ENCODE measurements around the gene SMIM35.
"Not testable (repeated sequence)": the region's sequence is repeated elsewhere in the genome, so short reads cannot be mapped to it uniquely, and the experiment has no call there.

Gene SMIM35

GRCh38 chr11:117992620-117993019 lies 94.1 kb downstream of the SMIM35 start:
- peak overlapping the region; percentile 31 for H3K4me3 Mint-ChIP-seq
- peaks cover 93% of the 10 kb centered on the region for H3K36me3 Mint-ChIP-seq (ENCODE audit: low read depth)
- H3K27me3 Mint-ChIP-seq: no peaks in the 10 kb centered on the region
- peak overlapping the region; percentile 61 for H3K27ac Mint-ChIP-seq
- H3K9me3 Mint-ChIP-seq: peaks cover 3% of the 10 kb centered on the region
- peaks cover 89% of the 10 kb centered on the region for H3K4me1 Mint-ChIP-seq (ENCODE audit: low read depth)

GRCh38 chr11:117992136-117992535 lies 94.6 kb downstream of the SMIM35 start:
- Mint-ChIP-seq H3K9me3 (no peaks in the 10 kb centered on the region), H3K27ac (no peak overlapping the region), H3K4me1 (ENCODE audit: low read depth) (peaks cover 89% of the 10 kb centered on the region), H3K4me3 (peak overlapping the region; percentile 9), H3K27me3 (no peaks in the 10 kb centered on the region), H3K36me3 (ENCODE audit: low read depth) (peaks cover 93% of the 10 kb centered on the region)

GRCh38 chr11:117989351-117990102 lies 97.2 kb downstream of the SMIM35 start:
- peaks cover 78% of the 10 kb centered on the region for H3K36me3 Mint-ChIP-seq (ENCODE audit: low read depth)
- H3K4me1 Mint-ChIP-seq (ENCODE audit: low read depth): peaks cover 90% of the 10 kb centered on the region
- H3K4me3 Mint-ChIP-seq: peak overlapping the region; percentile 87
- no peaks in the 10 kb centered on the region for H3K27me3 Mint-ChIP-seq
- H3K9me3 Mint-ChIP-seq: no peaks in the 10 kb centered on the region
- H3K27ac Mint-ChIP-seq: peak overlapping the region; percentile 21

- Mint-ChIP-seq H3K27me3 (no peaks in the 10 kb centered on the region), H3K4me3 (peak overlapping the region; percentile 87), H3K27ac (peak overlapping the region; percentile 92), H3K4me1 (ENCODE audit: low read depth) (peaks cover 90% of the 10 kb centered on the region), H3K9me3 (no peaks in the 10 kb centered on the region), H3K36me3 (ENCODE audit: low read depth) (peaks cover 61% of the 10 kb centered on the region)
These were observed 99.7 kb downstream of the SMIM35 start for GRCh38 chr11:117986981-117987574.

- Mint-ChIP-seq H3K36me3 (ENCODE audit: low read depth) (peaks cover 53% of the 10 kb centered on the region), H3K4me1 (ENCODE audit: low read depth) (peaks cover 90% of the 10 kb centered on the region), H3K4me3 (peak within 1 kb of the TSS; percentile 87), H3K27ac (peak within 1 kb of the TSS; percentile 94), H3K27me3 (no peaks in the 10 kb centered on the region), H3K9me3 (no peaks in the 10 kb centered on the region)
These were observed 100.5 kb downstream of the SMIM35 start, which contains the start of gene IL10RA for GRCh38 chr11:117985953-117986887. Gene IL10RA, plus strand, starts transcription at chr11:117986394. Its CDS starts 74 bp downstream, at chr11:117986468.

GRCh38 chr11:117984476-117984875 lies 102.3 kb downstream of the SMIM35 start:
- H3K27ac Mint-ChIP-seq: peak overlapping the region; percentile 94
- peaks cover 89% of the 10 kb centered on the region for H3K4me1 Mint-ChIP-seq (ENCODE audit: low read depth)
- no peaks in the 10 kb centered on the region for H3K27me3 Mint-ChIP-seq
- H3K4me3 Mint-ChIP-seq: peak overlapping the region; percentile 87
- peaks cover 38% of the 10 kb centered on the region for H3K36me3 Mint-ChIP-seq (ENCODE audit: low read depth)
- H3K9me3 Mint-ChIP-seq: no peaks in the 10 kb centered on the region

GRCh38 chr11:117983163-117983475 lies 103.6 kb downstream of the SMIM35 start:
- H3K27me3 Mint-ChIP-seq: no peaks in the 10 kb centered on the region
- no peaks in the 10 kb centered on the region for H3K9me3 Mint-ChIP-seq
- H3K4me1 Mint-ChIP-seq (ENCODE audit: low read depth): peaks cover 86% of the 10 kb centered on the region
- peak overlapping the region; percentile 26 for H3K27ac Mint-ChIP-seq
- H3K4me3 Mint-ChIP-seq: no peak overlapping the region
- H3K36me3 Mint-ChIP-seq (ENCODE audit: low read depth): peaks cover 26% of the 10 kb centered on the region

- Mint-ChIP-seq H3K36me3 (ENCODE audit: low read depth) (peaks cover 33% of the 10 kb centered on the region), H3K4me1 (ENCODE audit: low read depth) (peaks cover 93% of the 10 kb centered on the region), H3K4me3 (no peak overlapping the region), H3K27me3 (no peaks in the 10 kb centered on the region), H3K27ac (peak overlapping the region; percentile 77), H3K9me3 (no peaks in the 10 kb centered on the region)
These were observed 106.0 kb downstream of the SMIM35 start for GRCh38 chr11:117980720-117981119.

GRCh38 chr11:117980280-117980679 lies 106.5 kb downstream of the SMIM35 start:
- H3K27me3 Mint-ChIP-seq: no peaks in the 10 kb centered on the region
- peaks cover 33% of the 10 kb centered on the region for H3K36me3 Mint-ChIP-seq (ENCODE audit: low read depth)
- H3K27ac Mint-ChIP-seq: peak overlapping the region; percentile 77
- no peaks in the 10 kb centered on the region for H3K9me3 Mint-ChIP-seq
- H3K4me1 Mint-ChIP-seq (ENCODE audit: low read depth): peaks cover 93% of the 10 kb centered on the region
- peak overlapping the region; percentile 56 for H3K4me3 Mint-ChIP-seq

GRCh38 chr11:117979481-117980211 lies 107.1 kb downstream of the SMIM35 start:
- no peaks in the 10 kb centered on the region for H3K27me3 Mint-ChIP-seq
- peaks cover 27% of the 10 kb centered on the region for H3K36me3 Mint-ChIP-seq (ENCODE audit: low read depth)

GRCh38 chr11:117978991-117979390 lies 107.8 kb downstream of the SMIM35 start:
- peak overlapping the region; percentile 56 for H3K4me3 Mint-ChIP-seq
- H3K27me3 Mint-ChIP-seq: no peaks in the 10 kb centered on the region
- H3K27ac Mint-ChIP-seq: peak overlapping the region; percentile 77
- peaks cover 20% of the 10 kb centered on the region for H3K36me3 Mint-ChIP-seq (ENCODE audit: low read depth)
- H3K4me1 Mint-ChIP-seq (ENCODE audit: low read depth): peaks cover 92% of the 10 kb centered on the region
- H3K9me3 Mint-ChIP-seq: no peaks in the 10 kb centered on the region

More at GRCh38 chr11:117979481-117980211, 107.1 kb downstream of the SMIM35 start:
- Mint-ChIP-seq H3K4me1 (ENCODE audit: low read depth) (peaks cover 92% of the 10 kb centered on the region), H3K9me3 (no peaks in the 10 kb centered on the region), H3K27ac (peak overlapping the region; percentile 77), H3K4me3 (peak overlapping the region; percentile 56)

GRCh38 chr11:117978291-117978910 lies 108.4 kb downstream of the SMIM35 start:
- not testable (repeated sequence) for H3K9me3 Mint-ChIP-seq, H3K27me3 Mint-ChIP-seq
- peaks cover 91% of the 10 kb centered on the region for H3K4me1 Mint-ChIP-seq (ENCODE audit: low read depth)
- H3K27ac Mint-ChIP-seq: peak overlapping the region; percentile 89
- H3K36me3 Mint-ChIP-seq (ENCODE audit: low read depth): peaks cover 18% of the 10 kb centered on the region
- peak overlapping the region; percentile 79 for H3K4me3 Mint-ChIP-seq

GRCh38 chr11:117977612-117978264 lies 109.0 kb downstream of the SMIM35 start:
- H3K9me3 Mint-ChIP-seq, H3K27me3 Mint-ChIP-seq: not testable (repeated sequence)
- H3K27ac Mint-ChIP-seq: peak overlapping the region; percentile 89
- peaks cover 91% of the 10 kb centered on the region for H3K4me1 Mint-ChIP-seq (ENCODE audit: low read depth)
- peaks cover 18% of the 10 kb centered on the region for H3K36me3 Mint-ChIP-seq (ENCODE audit: low read depth)
- H3K4me3 Mint-ChIP-seq: peak overlapping the region; percentile 79

Measured in stimulated activated naive CD8-positive, alpha-beta T cell treated with anti-CD3 and anti-CD28 coated beads, Interleukin-15, Interleukin-2, amounts not matched to agents 100 ng/mL and 50 ng/mL, for 24 hours (primary cell).